HepG2 (cell line): Measurements from ENCODE around the gene COPE. TPM values are rescaled to one million over a fixed set of nuclear protein-coding genes. Genes with fewer than 3 reads are reported as not detected.

Experiments used
- CBX5 ChIP-seq: sonication (generic); formaldehyde crosslinking; IDR thresholded peaks from 2 replicates; pipeline ENCODE4 v1.4.0; 2020; ENCODE audit warnings: missing genetic modification reagents, borderline replicate concordance
- HNRNPH1 ChIP-seq: fragments of 200-400 bp; formaldehyde crosslinking; optimal IDR thresholded peaks from 2 replicates; pipeline ENCODE3; 2017; ENCODE audit warnings: mild to moderate bottlenecking, low read depth, low read length
- IRF2 ChIP-seq: IDR thresholded peaks from 2 replicates; pipeline ENCODE4 v1.6.1; 2018; ENCODE audit warnings: missing genetic modification reagents, missing compliant biosample characterization
- JUN ChIP-seq: sonication (generic); formaldehyde crosslinking; IDR thresholded peaks from 2 replicates; pipeline ENCODE4 v1.4.0; 2020; ENCODE audit warnings: mild to moderate bottlenecking, missing genetic modification reagents
- KLF15 ChIP-seq: sonication (generic); formaldehyde crosslinking; IDR thresholded peaks from 2 replicates; pipeline ENCODE4 v1.8.1; 2023; ENCODE audit warnings: borderline replicate concordance, mild to moderate bottlenecking, inconsistent platforms, missing genetic modification reagents, mixed read lengths
- MEIS1 ChIP-seq: sonication (generic); formaldehyde crosslinking; IDR thresholded peaks from 2 replicates; pipeline ENCODE4 v1.9.0; 2021; ENCODE audit warnings: mild to moderate bottlenecking, missing genetic modification reagents, moderate library complexity, borderline replicate concordance
- NR3C1 ChIP-seq: sonication (generic); formaldehyde crosslinking; IDR thresholded peaks from 2 replicates; pipeline ENCODE4 v1.4.0; 2020; ENCODE audit warnings: missing genetic modification reagents
- POLR2G ChIP-seq: fragments of 200-400 bp; formaldehyde crosslinking; IDR thresholded peaks from 2 replicates; pipeline ENCODE4 v1.6.1; 2018; ENCODE audit warnings: mild to moderate bottlenecking, low read depth, low read length, moderate library complexity
- REPIN1 ChIP-seq: sonication (generic); formaldehyde crosslinking; IDR thresholded peaks from 2 replicates; pipeline ENCODE4 v1.8.0; 2022; ENCODE audit warnings: missing genetic modification reagents, low read depth, mild to moderate bottlenecking, borderline replicate concordance
- RFX5 ChIP-seq: IDR thresholded peaks from 2 replicates; pipeline ENCODE4 v1.6.1; 2011; ENCODE audit warnings: low read depth, low read length, improper control_type of control experiment
- ZNF33B ChIP-seq: sonication (generic); formaldehyde crosslinking; IDR thresholded peaks from 2 replicates; pipeline ENCODE4 v1.5.1; 2020; ENCODE audit warnings: mild to moderate bottlenecking, missing genetic modification reagents
- ZNF501 ChIP-seq: sonication (generic); formaldehyde crosslinking; IDR thresholded peaks from 2 replicates; pipeline ENCODE4 v1.5.1; 2020; ENCODE audit warnings: mild to moderate bottlenecking, moderate library complexity, missing genetic modification reagents
- ZNF614 ChIP-seq: IDR thresholded peaks from 2 replicates; pipeline ENCODE4 v1.6.1; 2018; ENCODE audit warnings: missing biosample characterization, missing genetic modification reagents, inconsistent platforms, borderline replicate concordance
- ZNF678 ChIP-seq: sonication (generic); formaldehyde crosslinking; IDR thresholded peaks from 2 replicates; pipeline ENCODE4 v1.4.0; 2020; ENCODE audit warnings: mild to moderate bottlenecking, missing genetic modification reagents
- ZNF83 ChIP-seq: sonication (generic); formaldehyde crosslinking; IDR thresholded peaks from 2 replicates; pipeline ENCODE4 v1.4.0; 2020; ENCODE audit warnings: missing genetic modification reagents, mild to moderate bottlenecking, borderline replicate concordance
- polyA plus RNA-seq, 8 experiments: library from polyadenylated mRNA; depleted of rRNA in 3 of 8; stranded (reverse) in 7 of 8; unstranded in 1 of 8; fragments of >200 nt; fragmentation: Illumina TruSeq in 4 of 8; extraction: Trizol in 4 of 8; gene quantifications; 2 replicates each; pipeline versions ENCODE4 v1.2.1 to v1.2.3, GENCODE V29; 2011 to 2016; ENCODE audit warnings: low read depth in 4 of 8, missing spikeins in 1 of 8, mixed read lengths in 1 of 8; ENCODE audit not compliant: insufficient read depth in 1 of 8
- total RNA-seq, 5 experiments: library from RNA; depleted of rRNA; stranded (reverse); fragments of >200 nt; fragmentation: Illumina TruSeq; extraction: Trizol; gene quantifications; 2 replicates each; pipeline ENCODE4 v1.2.3, GENCODE V29; 2016; ENCODE audit warnings: low read depth in 1 of 5
- TF ChIP-seq, protein P1 (sequence below), 2 experiments: sonication (generic) in 1 of 2; formaldehyde crosslinking in 1 of 2; IDR thresholded peaks; 2 replicates each; pipeline versions ENCODE4 v1.5.1 to v1.6.1; 2011 to 2020; ENCODE audit warnings: borderline replicate concordance in 1 of 2, low read depth in 1 of 2, low read length in 1 of 2, mild to moderate bottlenecking in 1 of 2, missing genetic modification reagents in 1 of 2, moderate library complexity in 1 of 2
- TF ChIP-seq, protein P2 (sequence below): sonication (generic); formaldehyde crosslinking; IDR thresholded peaks from 2 replicates; pipeline ENCODE4 v1.4.0; 2020; ENCODE audit warnings: mild to moderate bottlenecking, missing genetic modification reagents
- TF ChIP-seq, protein P3 (sequence below): sonication (generic); formaldehyde crosslinking; IDR thresholded peaks from 2 replicates; pipeline ENCODE4 v1.5.0; 2020; ENCODE audit warnings: mild to moderate bottlenecking, missing genetic modification reagents
- TF ChIP-seq, protein P4 (sequence below): sonication (generic); formaldehyde crosslinking; IDR thresholded peaks from 2 replicates; pipeline ENCODE4 v1.4.0; 2020; ENCODE audit warnings: missing genetic modification reagents, mild to moderate bottlenecking, borderline replicate concordance

Gene COPE
- total and polyA plus RNA-seq, 2 of the 13 experiments (the other 11 are each of a cell fraction or from before 2014, with no cell fraction given), result 189 to 205 TPM

DNA sequence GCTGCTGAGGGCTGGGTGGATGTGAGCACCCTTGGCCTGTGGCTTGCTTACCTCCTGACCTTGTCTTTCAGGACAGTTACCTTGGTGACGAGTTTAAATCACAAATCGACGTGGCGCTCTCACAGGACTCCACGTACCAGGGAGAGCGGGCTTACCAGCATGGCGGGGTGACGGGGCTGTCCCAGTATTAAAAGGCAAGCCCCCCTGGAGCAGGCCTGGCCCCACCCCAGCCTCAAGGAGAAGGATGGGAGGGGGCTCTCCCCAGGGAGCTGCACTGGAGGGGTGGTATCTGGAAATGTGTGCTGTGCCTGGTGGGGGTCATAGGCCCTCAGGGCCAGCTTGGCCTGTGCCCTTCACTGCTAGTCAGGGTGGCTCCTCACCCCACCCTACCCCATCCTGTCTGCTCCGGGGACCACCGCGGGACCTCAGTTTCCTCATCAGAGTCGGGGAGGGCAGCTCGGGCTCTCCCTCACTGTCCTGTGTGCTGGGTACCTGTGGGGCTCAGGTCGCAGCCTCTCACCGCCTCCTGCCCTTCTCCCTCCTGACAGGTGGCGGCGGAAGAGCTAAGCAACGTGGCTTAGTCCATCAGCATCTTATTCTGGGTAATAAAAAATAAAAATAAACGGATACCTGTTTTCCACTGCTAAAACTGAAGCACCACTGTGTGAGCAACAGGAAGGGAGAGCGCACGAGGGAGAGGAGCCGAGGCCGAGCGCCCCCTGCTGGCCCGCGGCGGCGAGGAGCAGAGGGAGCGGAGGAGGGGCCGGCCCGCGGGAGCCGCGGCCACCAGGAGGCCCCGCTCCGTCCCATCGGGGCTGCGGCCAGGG lies 53.0 kb downstream of the COPE start (continued):
- TF ChIP-seq, protein P1, sequence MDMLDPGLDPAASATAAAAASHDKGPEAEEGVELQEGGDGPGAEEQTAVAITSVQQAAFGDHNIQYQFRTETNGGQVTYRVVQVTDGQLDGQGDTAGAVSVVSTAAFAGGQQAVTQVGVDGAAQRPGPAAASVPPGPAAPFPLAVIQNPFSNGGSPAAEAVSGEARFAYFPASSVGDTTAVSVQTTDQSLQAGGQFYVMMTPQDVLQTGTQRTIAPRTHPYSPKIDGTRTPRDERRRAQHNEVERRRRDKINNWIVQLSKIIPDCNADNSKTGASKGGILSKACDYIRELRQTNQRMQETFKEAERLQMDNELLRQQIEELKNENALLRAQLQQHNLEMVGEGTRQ (IDR thresholded peaks at IDR 0.05; ENCODE audit: low read depth, low read length), result no peak
- TF ChIP-seq, protein P1 (CRISPR knock-in tag; IDR thresholded peaks at IDR 0.05; ENCODE audit: borderline replicate concordance), result no peak
- TF ChIP-seq ZNF614 (CRISPR knock-in tag) (no peak), NR3C1 (CRISPR knock-in tag) (no peak), ZNF678 (CRISPR knock-in tag) (no peak), ZNF33B (CRISPR knock-in tag) (no peak), KLF15 (CRISPR knock-in tag) (no peak), JUN (CRISPR knock-in tag) (no peak), ZNF501 (CRISPR knock-in tag) (0 out of 2 replicates have a peak, but pooled peaks have one; percentile 23), HNRNPH1 (no peak), RFX5 (no peak), REPIN1 (CRISPR knock-in tag) (no peak), ZNF83 (CRISPR knock-in tag) (no peak), CBX5 (CRISPR knock-in tag) (no peak), IRF2 (no peak), POLR2G (peak; percentile 36; the same call in 1 of the 2 replicates), MEIS1 (CRISPR knock-in tag) (no peak)
- TF ChIP-seq, protein P2, sequence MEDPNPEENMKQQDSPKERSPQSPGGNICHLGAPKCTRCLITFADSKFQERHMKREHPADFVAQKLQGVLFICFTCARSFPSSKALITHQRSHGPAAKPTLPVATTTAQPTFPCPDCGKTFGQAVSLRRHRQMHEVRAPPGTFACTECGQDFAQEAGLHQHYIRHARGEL (CRISPR knock-in tag), result no peak
- TF ChIP-seq, protein P3, sequence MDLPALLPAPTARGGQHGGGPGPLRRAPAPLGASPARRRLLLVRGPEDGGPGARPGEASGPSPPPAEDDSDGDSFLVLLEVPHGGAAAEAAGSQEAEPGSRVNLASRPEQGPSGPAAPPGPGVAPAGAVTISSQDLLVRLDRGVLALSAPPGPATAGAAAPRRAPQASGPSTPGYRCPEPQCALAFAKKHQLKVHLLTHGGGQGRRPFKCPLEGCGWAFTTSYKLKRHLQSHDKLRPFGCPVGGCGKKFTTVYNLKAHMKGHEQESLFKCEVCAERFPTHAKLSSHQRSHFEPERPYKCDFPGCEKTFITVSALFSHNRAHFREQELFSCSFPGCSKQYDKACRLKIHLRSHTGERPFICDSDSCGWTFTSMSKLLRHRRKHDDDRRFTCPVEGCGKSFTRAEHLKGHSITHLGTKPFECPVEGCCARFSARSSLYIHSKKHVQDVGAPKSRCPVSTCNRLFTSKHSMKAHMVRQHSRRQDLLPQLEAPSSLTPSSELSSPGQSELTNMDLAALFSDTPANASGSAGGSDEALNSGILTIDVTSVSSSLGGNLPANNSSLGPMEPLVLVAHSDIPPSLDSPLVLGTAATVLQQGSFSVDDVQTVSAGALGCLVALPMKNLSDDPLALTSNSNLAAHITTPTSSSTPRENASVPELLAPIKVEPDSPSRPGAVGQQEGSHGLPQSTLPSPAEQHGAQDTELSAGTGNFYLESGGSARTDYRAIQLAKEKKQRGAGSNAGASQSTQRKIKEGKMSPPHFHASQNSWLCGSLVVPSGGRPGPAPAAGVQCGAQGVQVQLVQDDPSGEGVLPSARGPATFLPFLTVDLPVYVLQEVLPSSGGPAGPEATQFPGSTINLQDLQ (CRISPR knock-in tag), result no peak
- TF ChIP-seq, protein P4, sequence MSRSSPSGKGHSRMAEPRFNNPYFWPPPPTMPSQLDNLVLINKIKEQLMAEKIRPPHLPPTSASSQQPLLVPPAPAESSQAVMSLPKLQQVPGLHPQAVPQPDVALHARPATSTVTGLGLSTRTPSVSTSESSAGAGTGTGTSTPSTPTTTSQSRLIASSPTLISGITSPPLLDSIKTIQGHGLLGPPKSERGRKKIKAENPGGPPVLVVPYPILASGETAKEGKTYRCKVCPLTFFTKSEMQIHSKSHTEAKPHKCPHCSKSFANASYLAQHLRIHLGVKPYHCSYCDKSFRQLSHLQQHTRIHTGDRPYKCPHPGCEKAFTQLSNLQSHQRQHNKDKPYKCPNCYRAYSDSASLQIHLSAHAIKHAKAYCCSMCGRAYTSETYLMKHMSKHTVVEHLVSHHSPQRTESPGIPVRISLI (CRISPR knock-in tag), result no peak
